ENCODE results near the gene KRTAP19-1.

Gene KRTAP19-1

GRCh38 chr21:30430170-30430655 is 50.0 kb downstream of the KRTAP19-1 start, which contains the start of gene KRTAP13-4:
Gene KRTAP13-4, plus strand, starts transcription at chr21:30430220. Its CDS starts 56 bp downstream, at chr21:30430276.
- DNase-seq (ENCODE audit: low read depth, low spot score): no peak

Measured in smooth muscle cell of the brain vasculature (primary cell).